Femur (tissue), 1 donor: ENCODE measurements around the gene CXCL5.
"Not testable (repeated sequence)": the region's sequence is repeated elsewhere in the genome, so short reads cannot be mapped to it uniquely, and the experiment has no call there.

Source experiments
- DNase-seq: peaks from one replicate; pipeline ENCODE4 v3.0.0-alpha.2; 2017

The CXCL5 gene

DNA sequence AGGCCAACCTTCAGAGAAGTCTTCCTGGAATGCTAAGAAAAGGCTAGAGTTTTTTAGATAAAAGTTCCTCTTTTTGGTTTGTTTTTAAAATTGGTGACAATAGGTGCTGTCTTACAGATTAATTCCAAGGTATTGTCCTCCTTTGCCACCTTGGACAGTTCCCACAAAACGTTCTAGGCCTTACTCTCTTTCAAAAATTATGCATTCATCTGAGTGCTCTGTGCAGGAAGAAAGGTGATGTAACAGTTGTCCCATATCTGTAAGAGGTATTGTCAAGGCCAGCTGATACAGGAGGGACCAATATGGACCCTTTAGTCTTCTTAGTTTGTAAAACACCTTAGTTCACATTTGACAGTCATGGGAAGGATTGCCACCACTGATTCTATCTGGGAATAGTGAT is 15.9 kb upstream of the CXCL5 start:
- DNase-seq: no peak

DNA sequence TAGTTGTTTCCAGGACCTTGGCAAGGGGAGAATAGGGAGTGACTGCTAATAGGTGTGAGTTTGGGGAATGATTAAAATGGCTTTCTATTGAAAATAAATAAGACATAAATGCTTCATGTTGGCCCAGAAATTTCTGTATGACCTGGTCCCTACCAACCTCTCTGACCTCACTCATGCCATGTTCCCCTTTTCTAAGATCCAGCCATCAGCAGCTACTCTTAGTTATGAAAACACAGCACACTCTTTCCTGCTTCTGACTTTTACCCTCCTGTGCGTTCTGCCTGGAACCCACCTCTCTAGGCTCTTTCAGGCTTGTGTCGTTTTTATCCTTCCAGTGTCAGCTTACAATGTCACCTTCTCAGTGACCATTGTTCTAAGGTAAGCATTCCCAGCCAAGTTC is 14.8 kb upstream of the CXCL5 start:
- no peak for DNase-seq

DNA sequence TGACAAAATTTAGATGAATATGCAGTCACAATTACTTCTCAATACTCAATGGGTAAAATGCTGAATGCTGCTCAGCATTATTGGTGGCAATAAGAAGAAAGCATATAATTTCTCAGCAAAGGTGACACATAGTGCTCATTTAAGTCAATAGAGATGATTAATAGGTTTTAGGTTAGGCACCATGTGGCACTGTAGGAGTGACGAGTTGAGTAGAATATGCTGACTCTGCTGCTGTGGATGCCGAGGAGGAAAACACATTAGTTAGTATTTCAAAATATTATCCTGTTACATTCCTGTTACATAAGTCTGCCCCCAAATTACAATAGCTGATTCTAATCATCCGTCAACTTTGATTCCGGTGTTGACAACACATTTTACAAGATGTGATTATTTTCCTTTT is 13.7 kb upstream of the CXCL5 start:
- DNase-seq: no peak

DNA sequence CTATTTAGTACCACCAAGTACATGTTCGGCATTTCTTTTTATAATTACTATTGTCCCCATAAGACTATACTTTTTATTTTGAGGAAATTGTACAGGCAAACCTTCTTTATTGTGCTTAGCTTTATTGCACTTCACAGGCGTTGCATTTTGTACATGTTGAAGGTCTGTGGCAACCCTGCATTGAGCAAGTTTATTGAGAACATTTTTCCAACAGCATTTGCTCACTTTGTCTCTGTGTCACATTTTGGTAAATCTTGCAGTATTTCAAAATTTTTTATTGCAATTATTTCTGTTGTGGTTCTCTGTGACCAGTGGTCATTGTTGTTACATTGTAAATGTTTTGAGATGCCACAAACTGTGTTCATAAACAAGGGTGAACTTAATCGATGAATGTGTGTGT is 10.8 kb upstream of the CXCL5 start:
- no peak for DNase-seq

DNA sequence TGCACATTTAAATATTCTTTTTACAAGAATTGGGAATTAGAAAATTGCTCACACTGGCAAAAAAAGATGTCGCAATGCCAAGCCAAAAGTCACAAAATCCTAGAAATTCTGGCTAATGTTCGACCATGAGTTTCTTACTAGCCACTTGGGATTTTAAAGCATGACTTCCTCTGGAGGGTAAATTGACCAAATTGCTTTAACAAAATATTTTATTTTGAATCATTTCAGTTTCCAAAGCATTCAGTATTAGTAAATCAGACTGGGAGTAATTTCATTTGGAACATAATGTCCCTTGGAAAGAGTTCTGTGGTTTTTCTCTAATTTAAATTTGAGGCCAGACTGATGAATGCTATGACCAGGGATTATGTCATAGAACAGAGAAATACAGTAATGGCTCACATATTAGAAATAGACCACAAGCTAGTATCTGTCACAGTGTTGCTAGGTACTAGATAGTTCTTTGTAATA is 7.6 kb upstream of the CXCL5 start:
- DNase-seq: no peak

DNA sequence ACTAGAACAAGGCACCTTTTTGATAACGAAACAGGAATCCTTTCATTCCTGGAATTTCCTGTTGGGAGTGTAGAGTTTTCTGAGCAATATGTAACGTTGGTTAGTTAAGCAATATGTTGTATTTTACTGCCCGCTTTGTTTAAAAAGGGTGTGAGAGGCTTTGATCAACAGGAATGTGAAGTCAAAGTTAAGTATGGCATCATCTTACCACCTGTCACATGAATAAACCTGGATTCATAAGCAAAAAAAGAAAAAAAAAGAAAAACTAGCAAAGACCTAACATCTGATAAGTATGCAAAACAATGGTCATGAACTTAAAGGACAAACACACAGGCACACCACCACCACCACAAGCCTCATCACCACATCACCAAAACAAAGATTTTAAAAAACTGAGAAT is 7.1 kb upstream of the CXCL5 start:
- no peak for DNase-seq

DNA sequence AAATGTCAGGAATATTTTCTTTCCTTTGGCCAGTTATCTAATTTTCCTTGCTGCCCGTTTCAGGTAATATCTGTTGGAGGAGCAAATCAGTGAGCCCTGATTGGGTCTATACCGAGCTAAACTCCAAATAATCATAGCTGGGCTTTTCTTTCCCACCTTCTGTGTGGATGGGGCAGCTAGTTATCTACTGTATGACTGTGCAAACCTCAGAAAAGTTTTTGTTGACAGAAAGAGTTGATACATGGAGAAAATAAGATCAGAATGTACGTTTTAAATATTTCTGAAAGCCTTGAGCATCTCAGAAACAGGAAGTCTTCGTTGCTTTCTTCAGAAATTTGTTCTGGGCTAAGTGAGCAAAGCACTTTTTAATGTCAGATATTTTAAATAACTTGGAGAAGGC is 6.2 kb upstream of the CXCL5 start:
- DNase-seq: no peak

DNA sequence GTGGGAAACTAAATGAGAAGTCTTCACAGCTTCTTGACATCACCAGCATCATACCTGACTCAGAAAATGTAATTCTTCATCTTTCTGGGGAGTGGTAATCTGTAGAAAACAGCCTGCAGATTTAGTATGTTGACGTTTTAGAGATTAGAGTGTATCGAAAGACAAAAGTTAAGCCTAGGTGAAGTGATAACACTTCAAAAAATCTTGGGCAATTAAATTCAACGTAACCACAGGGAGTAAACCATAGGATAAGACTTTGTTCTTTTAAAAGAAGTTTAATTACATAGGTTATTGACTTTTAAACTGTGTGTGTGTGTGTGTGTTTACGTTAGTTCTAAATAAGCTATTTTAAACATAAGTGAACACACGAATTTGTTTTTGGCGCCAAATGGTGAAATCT is 1.8 kb upstream of the CXCL5 start:
- DNase-seq: no peak

DNA sequence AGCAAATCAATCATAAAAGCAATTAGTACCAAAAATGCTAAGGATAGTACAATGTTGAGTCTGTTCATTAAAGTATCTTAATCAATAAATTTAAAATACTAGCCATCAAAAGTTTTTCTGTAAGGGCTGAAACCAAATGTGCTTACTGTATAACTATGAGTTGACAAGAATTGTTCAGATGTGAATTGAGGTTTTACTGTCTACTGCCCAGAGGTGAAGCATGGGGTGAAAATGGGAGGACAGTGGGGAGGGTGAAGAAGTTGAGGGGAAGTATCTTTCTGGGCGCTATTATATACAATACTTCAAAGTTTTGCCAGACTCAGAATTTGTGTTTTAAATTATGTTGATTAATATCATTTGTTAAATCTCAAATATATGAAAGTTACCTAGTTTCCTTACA is 6.4 kb downstream of the CXCL5 start:
- DNase-seq: no peak

DNA sequence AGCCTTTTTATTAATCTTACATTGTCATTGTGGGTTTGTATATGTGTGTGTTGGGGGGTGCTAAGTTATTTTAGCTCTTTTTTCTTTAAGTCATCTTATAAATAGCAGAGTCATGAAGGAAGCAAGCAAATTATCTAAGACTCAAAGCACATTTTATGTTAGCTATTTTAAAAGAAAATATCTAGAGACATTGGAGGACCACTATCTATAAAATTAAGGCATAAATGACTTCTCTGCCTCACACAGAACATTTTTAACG is 6.8 kb downstream of the CXCL5 start:
- DNase-seq: no peak

DNA sequence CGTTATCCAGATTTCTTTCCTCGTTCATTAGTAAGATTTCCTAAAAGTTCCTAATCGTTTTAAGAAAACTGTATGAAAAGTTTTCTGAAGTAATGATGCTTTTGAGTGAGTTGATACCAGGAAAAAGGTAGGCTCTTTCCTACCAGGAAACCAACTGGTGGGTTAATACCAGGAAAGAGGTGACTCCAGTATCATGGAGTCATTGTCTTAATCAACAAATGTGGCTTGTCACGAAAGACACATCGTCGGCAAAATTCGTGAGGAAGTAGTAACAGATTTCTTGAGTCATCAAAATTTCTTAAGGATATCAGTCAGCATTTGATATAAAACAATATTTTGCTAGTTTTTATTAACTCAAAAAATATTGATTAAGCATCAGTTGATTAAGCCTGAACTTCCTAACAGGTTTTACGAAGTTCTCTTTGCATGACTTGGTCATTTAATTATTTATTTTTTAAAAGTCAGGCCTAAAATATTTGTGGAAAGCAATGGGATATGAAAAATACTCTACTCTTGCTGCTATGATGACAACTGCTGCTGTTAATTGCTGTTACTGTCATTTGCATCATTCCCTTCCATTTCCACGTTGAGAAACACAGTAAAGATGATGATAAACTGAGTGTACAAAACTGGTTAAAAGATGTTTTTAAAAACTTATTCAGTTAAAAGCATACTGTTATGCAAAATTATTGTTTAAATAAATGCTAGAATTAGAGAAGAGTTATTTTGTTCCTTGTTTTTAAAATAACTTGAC is 7.3 kb downstream of the CXCL5 start:
- no peak for DNase-seq

DNA sequence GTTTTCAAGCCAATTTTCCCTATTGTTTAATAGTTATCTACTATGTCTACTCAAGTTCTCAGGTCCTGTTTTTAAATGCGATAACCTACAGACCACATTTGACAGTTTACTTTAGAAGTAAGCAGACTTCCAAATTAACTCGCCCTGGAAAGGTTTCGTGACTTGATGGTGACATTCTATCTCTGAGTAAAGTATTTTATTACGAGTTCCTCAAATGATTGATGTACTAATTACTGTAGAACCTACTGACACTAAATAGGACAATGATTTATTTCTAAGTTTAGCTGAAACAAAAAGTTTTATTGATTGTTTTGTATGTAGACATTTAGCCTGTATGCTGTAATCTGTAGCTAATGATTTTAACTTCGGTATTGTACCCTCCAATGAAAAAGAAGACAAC is 8.5 kb downstream of the CXCL5 start:
- no peak for DNase-seq

DNA sequence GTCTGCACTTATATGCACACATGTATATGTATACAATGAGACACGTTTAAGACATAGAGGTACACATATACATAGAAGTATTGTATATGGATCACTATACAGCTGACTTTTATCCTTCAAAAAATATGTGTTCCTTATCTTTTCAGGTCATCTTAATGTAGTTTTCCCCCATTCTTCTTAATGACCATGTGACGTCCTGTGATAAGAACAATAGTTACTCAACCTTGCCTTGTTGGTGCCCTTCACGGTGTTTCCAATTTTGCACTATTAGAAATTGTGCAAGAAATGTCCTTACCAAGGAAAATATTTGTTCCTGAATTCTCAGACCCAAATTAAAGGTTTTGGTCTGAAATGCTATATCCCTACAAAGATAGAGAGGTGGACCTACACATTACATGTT is 9.4 kb downstream of the CXCL5 start:
- no peak for DNase-seq

DNA sequence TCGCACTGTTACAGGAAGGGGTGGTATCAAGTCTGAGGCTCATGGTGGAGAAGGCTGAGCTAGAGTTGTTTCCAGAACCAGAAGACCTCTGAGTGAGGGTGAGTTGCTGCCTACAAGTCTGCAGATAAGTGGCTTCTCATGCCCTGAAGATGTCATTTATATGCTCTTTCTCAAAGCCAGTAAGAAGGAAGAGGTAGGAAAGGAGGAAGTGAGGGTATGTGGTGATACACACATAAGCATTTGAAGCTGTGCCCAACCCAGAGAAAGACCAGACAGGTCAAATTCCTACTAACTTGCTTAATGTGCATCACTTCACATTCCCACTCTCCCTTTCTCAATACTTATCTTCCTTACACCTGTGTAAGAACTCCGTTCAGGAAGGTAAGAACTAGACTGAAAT is 10.4 kb downstream of the CXCL5 start, which contains the start of gene PPBP:
PPBP (minus strand) TSS at position 130 of the 400 bp plus-strand sequence; CDS start at position 43, 87 bp downstream.
- no peak for DNase-seq

DNA sequence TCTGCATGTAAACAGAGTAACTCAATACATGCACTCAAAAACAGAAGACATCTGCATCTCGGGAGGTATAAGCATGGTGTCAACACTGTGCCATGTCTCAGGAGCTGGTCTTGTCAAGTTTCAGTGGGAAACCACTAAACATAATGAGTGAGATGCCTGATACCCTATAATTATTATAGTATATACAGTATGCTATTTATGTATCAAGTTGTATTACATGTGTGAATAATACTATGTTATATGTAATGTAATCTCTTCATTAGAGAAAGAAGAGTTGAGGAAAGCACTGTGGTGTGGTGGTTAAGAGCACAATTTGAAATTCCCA is 13.0 kb downstream of the CXCL5 start:
- no peak for DNase-seq

DNA sequence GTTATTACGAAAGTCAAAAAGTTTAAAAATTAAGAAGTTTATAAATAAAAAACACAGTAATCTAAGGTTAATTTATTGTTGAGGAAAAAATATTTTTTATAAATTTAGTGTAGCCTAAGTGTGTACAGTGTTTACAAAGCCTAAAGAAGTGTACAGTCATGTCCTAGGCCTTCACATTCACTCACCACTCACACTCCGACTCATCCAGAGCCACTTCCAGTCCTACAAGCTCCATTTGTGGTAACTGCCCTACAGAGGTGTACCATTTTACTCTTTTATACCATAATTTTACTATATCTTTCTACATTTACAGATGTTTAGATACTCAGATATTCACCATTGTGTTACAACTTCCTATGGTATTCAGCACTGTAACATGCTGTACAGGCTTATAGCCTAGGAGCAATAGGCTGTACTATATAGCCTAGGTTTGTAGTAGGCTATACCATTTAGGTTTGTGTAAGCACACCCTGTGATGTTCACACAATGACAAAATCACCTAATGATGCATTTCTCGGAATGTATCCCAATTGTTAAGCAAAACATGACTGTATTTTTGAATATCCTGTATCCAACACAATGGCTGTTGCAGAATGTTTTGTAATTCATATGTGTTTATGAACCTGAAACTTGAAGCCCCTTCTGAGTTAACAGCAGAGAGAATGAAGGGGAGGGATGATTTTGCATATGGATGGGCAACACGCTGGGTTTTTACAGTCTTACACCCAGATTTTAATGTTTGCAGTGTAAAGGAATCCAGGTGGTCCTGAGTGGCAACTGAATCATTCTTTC is 13.5 kb downstream of the CXCL5 start:
- DNase-seq: no peak

DNA sequence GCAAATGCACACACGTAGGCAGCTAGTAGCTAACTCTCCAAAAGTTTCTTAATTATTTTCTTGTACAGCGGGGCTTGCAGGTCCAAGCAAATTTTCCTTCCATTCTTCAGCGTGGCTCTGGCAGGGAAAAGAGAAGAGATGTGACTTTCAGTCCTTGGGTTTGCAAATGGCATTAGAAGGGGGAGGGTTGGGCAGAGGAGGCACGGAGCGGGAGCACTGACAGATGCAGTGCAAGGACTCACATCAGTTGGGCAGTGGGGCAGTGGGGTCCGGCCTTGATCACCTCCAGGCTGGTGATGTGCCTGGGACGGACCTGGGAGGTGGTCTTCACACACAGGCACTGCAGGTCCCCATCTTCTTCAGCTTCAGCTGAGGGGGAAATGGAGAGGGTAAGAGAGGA is 17.3 kb downstream of the CXCL5 start:
- not testable (repeated sequence) for DNase-seq

DNA sequence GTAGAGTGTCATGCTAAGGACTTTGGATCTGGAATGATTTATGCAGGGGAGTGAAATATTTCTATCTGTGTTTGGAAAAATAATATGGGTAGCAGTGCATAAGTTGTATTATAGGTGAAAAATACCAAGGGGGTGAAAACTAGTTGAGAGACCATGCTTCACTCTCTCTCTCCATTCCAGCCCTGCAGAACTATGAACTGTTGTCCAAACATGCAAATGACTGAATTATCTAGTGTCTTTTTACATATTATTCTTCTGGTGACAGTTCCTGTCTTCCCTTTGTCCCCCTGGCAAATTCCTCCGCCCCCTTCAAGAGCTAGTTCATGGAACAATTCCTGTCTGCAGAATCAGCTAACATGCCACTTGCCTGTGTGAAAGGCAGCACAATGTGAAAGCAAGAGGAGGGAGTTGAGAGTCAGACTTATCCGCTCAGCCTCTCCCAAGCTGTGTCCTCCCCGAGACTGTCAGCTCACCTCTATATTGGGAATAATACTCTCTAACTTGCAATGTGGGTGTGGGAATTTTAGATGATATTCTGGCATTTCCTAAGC is 19.0 kb downstream of the CXCL5 start:
- no peak for DNase-seq

DNA sequence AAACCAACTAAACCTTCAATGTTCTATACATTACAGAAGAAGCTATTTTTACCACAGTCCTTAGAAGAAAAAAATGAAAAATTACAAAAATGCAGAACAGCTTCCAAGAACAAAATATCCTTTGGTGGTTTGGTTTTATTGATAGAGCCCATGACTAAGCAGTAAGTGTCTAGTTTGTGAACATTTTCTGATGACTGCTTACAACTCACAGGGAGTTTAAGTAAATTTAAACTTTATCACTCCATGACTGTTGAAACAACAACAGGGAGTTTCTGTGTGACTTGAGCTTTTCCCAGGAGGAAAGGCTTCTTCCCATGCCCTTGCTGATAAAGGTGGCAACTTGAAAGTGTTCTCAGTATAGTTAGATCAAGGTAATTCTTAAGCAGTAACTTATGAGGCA is 19.6 kb downstream of the CXCL5 start:
- no peak for DNase-seq

DNA sequence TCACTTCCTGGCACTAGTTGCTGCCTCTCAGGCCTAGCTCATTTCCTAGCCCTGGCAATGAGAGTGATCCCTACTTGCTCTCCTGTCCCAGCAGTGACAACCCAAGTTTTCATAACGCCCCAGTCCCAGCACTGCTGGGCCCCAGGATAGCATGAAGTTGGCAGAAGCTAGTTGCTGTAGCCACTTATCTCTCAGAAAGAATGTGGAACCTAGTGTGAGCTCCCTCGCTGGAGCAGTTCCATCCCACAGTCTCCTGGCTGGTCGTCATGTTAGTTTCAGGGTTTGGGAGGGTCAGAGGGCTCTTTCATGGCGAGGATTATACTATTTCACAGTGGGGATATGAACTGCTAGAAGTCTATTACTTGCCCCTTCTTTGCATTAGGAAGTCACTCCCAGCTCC is 21.8 kb downstream of the CXCL5 start:
- DNase-seq: no peak

DNA sequence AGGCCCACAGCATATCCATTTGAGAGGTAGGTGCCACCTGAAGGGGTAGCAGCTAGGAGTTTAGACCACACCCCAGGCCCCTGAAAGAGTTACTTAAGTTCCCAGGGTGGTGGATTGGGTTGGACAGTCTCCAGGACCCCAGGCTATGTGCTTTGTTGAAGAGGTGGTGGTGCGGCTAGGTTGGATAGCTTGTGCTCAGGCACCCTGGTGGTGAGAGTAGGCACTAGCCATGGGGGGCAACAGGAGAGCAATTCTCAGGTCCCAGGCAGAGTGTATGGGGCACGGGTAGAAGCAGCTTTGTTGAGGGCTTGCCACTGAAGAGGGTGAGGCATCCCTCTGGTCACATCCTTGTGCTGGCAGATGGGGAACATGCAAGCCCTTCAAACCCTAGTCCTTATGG is 22.3 kb downstream of the CXCL5 start:
- DNase-seq: no peak

DNA sequence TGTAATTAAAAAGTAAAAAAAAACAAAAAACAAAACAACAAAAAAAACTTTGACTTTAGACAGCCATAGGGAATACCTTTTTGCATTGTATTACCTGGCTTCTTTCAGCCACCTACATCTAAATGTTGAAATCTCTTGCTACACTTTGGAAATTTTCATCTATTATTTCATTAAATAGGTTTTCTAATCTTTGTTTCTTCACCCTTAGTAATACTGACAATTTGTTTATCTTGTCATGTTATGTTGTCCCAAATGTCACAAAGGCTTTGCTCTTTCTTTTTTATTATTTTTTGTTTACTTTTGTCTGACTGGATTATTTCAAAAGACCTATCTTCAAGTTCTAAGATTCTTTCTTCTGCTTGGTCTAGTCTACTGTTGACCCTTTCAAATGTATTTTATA is 24.1 kb downstream of the CXCL5 start:
- DNase-seq: no peak

DNA sequence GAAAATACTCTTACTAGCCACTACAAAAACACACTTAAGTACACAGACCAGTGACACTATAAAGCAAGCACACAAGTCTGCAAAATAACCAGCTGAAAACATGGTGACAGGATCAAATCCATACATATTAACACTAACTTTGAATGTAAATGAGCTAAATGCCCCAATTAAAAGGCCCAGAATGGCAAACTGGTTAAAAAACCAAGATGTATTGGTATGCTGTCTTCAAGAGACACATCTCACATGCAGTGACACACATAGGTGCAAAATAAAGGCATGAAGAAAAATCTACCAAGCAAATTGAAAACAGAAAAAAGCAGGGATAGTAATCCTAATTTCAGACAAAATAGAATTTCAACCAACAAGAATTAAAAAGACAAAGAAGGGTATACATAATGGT is 27.5 kb downstream of the CXCL5 start:
- no peak for DNase-seq

DNA sequence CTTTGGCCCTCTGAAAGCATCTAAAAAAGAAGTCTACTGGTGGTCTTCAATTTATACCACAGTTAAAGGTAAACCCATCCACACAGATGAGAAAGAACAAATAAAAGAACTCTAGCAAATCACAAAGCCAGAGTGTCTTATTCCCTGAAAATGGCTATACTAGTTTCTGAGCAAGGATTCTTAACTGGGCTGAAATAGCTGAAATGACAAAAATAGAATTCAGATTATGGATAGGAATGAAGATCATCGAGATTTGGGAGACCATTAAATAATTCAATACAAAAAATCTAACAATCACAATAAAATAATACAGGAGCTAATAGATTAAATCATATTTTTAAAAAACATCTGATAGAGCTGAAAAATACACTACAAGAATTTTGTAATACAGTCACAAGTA is 28.5 kb downstream of the CXCL5 start:
- no peak for DNase-seq

DNA sequence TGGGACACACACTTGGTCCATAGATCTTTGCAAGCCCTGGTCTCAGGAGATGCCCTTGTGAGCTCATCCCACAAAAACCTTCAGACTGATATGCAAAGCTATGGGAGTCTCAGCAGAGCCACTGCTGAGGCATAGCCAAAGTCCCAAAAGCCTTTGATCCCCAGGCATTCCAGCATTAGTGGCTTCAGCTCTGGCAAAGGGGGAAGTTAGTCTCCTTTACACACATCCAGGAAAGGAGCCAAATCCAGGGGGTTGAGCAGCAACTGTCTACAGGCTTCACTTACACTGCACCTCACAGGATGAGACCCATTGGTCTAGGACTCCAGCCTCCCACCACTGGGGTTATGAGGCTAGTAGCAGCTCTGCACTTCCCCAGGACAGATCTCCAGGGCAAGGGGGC is 30.6 kb downstream of the CXCL5 start:
- DNase-seq: no peak
